Left lung (tissue), 10 donors: ENCODE results near the gene MGRN1. TPM values are rescaled to one million over a fixed set of nuclear protein-coding genes. Genes with fewer than 3 reads are reported as not detected.

Experiments used
- ATAC-seq: fragments of 200-7000 bp; cut with Tn5 transposase; one replicate; pipeline ENCODE4 v1.9.1; 2020; ENCODE audit warnings: moderate library complexity
- DNase-seq, 4 donors: peaks; one replicate each; pipeline ENCODE4 v3.0.0-alpha.2; 2013 to 2020
- H3K27ac ChIP-seq, 2 donors: fragments of 200-600 bp; sonication (generic) in 1 of 2; one replicate each; pipeline versions ENCODE4 v1.5.0 to v1.8.0; 2020 to 2021
- H3K27me3 ChIP-seq, 2 donors: fragments of 200-600 bp; sonication (generic) in 1 of 2; one replicate each; pipeline versions ENCODE4 v1.5.0 to v1.8.0; 2020 to 2021
- H3K36me3 ChIP-seq, 2 donors: fragments of 200-600 bp; sonication (generic) in 1 of 2; one replicate each; pipeline versions ENCODE4 v1.5.0 to v1.8.0; 2020 to 2021
- H3K4me1 ChIP-seq, 2 donors: fragments of 200-600 bp; one replicate each; pipeline ENCODE4 v1.8.0; 2021
- H3K4me3 ChIP-seq, 2 donors: fragments of 200-600 bp; sonication (generic) in 1 of 2; one replicate each; pipeline versions ENCODE4 v1.5.0 to v1.8.0; 2020 to 2021; ENCODE audit warnings: mild to moderate bottlenecking in 1 of 2
- H3K9me3 ChIP-seq, 2 donors: fragments of 200-600 bp; sonication (generic) in 1 of 2; one replicate each; pipeline versions ENCODE4 v1.5.0 to v1.8.0; 2020 to 2021
- intact Hi-C, 2 donors: fragments of 100-400 bp; cut with DNase I; formaldehyde crosslinking; loops; one replicate each; pipeline versions ENCODE4 v1.11.2 to v1.14.2; 2022
- polyA plus RNA-seq, 6 donors: library from polyadenylated mRNA; unstranded; fragments of 120-200 nt; gene quantifications; one replicate each; pipeline ENCODE4 v1.2.1, GENCODE V29; 2013; ENCODE audit not compliant: insufficient read length in 6 of 6
- total RNA-seq, 2 donors: library from RNA; stranded (reverse); fragmentation: NEBNext Ultra II Directional; extraction: Animal tissue kit (Norgen Biotek cat#: 25700); gene quantifications; one replicate each; pipeline ENCODE4 v1.2.1, GENCODE V29; 2021
- TF ChIP-seq, protein P1 (sequence below), 2 donors: fragments of 200-600 bp; sonication (generic) in 1 of 2; IDR thresholded peaks; one replicate each; pipeline versions ENCODE4 v1.5.0 to v1.8.0; 2021; ENCODE audit warnings: antibody characterized with exemption in 2 of 2
- donor health status: DM: no; HTN: yes; CAD: no.
- donor health status: DM: no; HTN: no; CAD: no.

MGRN1 gene
- total and polyA plus RNA-seq, 8 donors, result 56.9 to 98.1 (median 69.4) TPM

DNA sequence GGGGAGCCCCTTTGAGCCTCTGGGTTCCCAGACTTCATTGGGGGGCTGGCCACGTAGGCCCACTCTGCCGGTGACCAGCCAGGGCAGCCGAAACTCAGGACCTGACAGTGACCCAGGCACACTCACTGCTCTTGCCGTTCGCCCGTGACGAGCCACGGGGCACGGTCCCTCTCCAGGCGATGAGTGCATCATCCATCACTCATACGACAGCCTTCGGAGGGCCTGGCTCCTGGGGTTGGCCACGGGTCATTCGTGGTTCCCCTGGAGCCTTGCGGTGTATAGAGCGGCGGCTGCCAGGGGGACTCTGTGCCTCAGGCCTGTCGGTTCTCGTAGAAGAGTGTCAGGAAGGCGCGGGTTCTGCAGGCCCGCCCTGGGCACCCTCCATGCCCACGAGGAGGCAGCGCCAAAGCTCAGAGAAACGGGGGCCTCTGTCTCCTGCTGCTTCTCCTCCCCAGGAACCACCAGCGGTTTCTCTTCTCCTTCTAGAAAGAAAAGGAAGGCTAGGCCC, 57.5 kb downstream of the MGRN1 start:
- H3K4me3 ChIP-seq, result no peak overlapping the region
- H3K9me3 ChIP-seq, result no peaks in the 10 kb centered on the region
- peak in 1 of 4 donors; percentile 68 for DNase-seq
- intact Hi-C loops, result no loop called here
- H3K36me3 ChIP-seq, result peaks cover 0 to 71% of the 10 kb centered on the region in 2 donors
- H3K27ac ChIP-seq, result no peak overlapping the region
- no peaks in the 10 kb centered on the region for H3K27me3 ChIP-seq
- ATAC-seq, result no peak
- TF ChIP-seq, protein P1, sequence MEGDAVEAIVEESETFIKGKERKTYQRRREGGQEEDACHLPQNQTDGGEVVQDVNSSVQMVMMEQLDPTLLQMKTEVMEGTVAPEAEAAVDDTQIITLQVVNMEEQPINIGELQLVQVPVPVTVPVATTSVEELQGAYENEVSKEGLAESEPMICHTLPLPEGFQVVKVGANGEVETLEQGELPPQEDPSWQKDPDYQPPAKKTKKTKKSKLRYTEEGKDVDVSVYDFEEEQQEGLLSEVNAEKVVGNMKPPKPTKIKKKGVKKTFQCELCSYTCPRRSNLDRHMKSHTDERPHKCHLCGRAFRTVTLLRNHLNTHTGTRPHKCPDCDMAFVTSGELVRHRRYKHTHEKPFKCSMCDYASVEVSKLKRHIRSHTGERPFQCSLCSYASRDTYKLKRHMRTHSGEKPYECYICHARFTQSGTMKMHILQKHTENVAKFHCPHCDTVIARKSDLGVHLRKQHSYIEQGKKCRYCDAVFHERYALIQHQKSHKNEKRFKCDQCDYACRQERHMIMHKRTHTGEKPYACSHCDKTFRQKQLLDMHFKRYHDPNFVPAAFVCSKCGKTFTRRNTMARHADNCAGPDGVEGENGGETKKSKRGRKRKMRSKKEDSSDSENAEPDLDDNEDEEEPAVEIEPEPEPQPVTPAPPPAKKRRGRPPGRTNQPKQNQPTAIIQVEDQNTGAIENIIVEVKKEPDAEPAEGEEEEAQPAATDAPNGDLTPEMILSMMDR (IDR thresholded peaks at IDR 0.05), result no peak
- H3K4me1 ChIP-seq, result peaks cover 4 to 44% of the 10 kb centered on the region in 2 donors

DNA sequence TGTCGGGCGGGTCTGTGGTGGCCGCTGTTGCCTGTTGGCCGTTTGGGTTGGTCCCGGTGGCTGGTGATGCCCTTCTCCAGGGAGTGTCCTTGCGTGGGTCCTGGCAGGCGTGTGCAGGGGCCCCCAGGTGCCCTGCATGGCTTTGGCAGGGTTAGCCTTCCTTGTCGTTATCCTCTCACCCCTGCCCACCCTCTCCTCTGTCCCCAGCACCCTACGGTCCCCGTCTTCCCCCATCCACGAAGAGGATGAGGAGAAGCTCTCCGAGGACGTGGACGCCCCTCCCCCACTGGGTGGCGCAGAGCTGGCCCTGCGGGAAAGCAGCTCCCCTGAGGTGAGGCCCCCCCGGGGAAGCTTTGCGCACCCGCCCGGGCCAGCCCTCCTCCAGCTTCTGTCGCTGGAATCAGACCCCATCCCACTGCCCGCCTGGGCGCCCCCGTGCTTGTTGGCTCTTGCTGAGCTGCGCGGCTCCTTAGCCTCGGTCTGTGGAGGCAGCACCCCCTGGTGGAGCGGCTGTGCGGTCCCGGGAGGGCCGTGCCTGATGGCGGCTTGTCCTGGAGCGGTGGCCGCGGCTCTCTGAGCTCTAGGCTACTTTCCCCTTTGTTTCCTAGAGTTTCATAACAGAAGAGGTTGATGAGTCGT, 58.1 kb downstream of the MGRN1 start:
- no peak overlapping the region for H3K4me3 ChIP-seq
- peaks cover 4 to 44% of the 10 kb centered on the region in 2 donors for H3K4me1 ChIP-seq
- ATAC-seq (peak; percentile 54), DNase-seq (peak in 2 of 4 donors; percentile 61 to 90)
- no peak overlapping the region for H3K27ac ChIP-seq
- TF ChIP-seq, protein P1 (IDR thresholded peaks at IDR 0.05), result peak; percentile 43 to 64
- H3K27me3 ChIP-seq, result no peaks in the 10 kb centered on the region
- intact Hi-C loops, result no loop called here
- H3K9me3 ChIP-seq, result no peaks in the 10 kb centered on the region
- H3K36me3 ChIP-seq, result peaks cover 0 to 69% of the 10 kb centered on the region in 2 donors

DNA sequence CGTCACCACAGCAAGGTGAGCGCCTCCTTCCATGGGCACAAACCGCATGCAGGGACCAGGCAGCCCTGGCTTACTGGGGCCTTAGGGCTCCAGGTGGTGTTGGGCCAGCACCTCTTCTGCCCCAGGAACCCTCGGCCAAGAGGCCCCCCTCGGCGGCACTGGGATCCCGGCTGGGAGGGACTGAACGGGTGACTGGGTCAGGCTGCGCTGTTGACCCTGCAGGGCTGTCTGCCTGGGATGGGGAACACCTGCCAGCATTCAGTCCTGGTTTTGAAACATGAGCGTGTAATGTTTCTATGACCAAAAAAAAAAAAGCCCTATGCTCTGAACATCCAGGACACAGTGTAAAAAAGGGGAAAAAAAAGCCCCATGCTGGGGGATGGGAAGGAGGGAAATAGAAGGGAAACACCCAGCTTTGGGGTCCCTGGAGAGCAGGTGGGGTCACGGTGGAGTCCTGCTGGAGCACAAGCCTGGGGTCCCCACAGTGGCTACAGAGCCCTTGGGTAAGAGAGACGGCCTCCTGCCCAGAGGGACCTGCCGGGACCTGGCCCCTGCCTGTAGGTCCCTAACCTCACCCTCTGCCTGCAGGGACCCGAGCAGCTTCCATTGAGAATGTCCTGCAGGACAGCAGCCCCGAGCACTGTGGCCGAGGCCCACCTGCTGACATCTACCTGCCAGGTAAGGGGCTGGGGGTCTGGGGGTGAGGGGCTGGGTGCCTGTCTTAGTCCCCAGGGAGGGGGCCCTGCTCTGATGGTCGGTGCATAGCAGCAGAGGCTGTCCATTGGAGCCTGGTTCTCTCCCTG, 58.8 kb downstream of the MGRN1 start:
- ATAC-seq, result no peak
- Histone ChIP-seq H3K27ac (no peak overlapping the region), H3K4me1 (peaks cover 4 to 44% of the 10 kb centered on the region in 2 donors), H3K36me3 (peaks cover 0 to 71% of the 10 kb centered on the region in 2 donors), H3K4me3 (no peak overlapping the region), H3K9me3 (no peaks in the 10 kb centered on the region), H3K27me3 (no peaks in the 10 kb centered on the region)
- DNase-seq, result peak in 1 of 4 donors; percentile 70
- TF ChIP-seq, protein P1 (IDR thresholded peaks at IDR 0.05), result no peak
- intact Hi-C loops, result no loop called here

DNA sequence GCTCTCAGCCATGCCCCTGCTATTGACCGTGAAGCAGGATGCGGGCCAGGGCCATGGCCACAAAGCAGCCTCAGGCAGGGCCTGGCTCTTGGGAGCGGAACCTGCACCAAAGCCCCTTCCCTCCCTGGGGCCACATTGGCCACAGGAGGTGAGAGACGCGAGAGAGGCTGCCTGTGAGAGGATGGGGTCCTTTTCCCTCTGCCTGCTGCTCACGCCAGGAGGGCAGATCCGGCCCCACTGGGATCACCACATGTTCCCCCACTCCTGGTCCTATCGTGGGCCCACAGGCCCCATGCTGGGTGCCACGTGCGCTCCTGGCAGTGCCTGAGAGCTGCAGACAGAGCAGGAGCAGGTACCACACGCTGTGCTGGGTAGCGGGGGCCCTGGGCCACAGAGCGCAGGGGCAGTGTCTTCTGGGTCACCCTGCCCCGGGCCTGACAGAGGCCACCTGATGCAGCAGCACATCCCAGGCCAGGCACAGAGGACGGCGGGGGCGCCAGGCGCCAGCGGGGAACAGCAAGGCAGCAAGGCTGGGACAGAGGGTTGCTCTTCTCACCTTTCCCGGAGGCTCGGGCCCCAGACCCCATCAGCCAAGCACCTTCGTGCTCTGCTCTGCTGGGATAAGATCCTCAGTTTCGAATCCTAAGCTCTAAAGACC, 59.6 kb downstream of the MGRN1 start:
- no peaks in the 10 kb centered on the region for H3K27me3 ChIP-seq
- TF ChIP-seq, protein P1 (IDR thresholded peaks at IDR 0.05), result no peak
- peaks cover 0 to 79% of the 10 kb centered on the region in 2 donors for H3K36me3 ChIP-seq
- peaks cover 4 to 37% of the 10 kb centered on the region in 2 donors for H3K4me1 ChIP-seq
- H3K4me3 ChIP-seq, result no peak overlapping the region
- H3K27ac ChIP-seq, result no peak overlapping the region
- ATAC-seq (no peak), DNase-seq (peak in 1 of 4 donors; percentile 76)
- no peaks in the 10 kb centered on the region for H3K9me3 ChIP-seq
- intact Hi-C loops, result no loop called here
